GM10266 (cell line): ENCODE results near the gene IGFBP6.

Experiments used
- DNase-seq: peaks from one replicate; pipeline ENCODE4 v3.0.0; 2012; ENCODE audit errors: extremely low spot score
- TF ChIP-seq, protein P1 (sequence below): IDR thresholded peaks from 2 replicates; pipeline ENCODE4 v1.5.1; 2012; ENCODE audit warnings: mild to moderate bottlenecking, low read depth; ENCODE audit not compliant: control insufficient read depth, insufficient read depth; ENCODE audit errors: missing control alignments

The IGFBP6 gene

GRCh38 chr12:53056296-53056695 is 41.2 kb upstream of the IGFBP6 start:
- no peak for DNase-seq
- TF ChIP-seq, protein P1, sequence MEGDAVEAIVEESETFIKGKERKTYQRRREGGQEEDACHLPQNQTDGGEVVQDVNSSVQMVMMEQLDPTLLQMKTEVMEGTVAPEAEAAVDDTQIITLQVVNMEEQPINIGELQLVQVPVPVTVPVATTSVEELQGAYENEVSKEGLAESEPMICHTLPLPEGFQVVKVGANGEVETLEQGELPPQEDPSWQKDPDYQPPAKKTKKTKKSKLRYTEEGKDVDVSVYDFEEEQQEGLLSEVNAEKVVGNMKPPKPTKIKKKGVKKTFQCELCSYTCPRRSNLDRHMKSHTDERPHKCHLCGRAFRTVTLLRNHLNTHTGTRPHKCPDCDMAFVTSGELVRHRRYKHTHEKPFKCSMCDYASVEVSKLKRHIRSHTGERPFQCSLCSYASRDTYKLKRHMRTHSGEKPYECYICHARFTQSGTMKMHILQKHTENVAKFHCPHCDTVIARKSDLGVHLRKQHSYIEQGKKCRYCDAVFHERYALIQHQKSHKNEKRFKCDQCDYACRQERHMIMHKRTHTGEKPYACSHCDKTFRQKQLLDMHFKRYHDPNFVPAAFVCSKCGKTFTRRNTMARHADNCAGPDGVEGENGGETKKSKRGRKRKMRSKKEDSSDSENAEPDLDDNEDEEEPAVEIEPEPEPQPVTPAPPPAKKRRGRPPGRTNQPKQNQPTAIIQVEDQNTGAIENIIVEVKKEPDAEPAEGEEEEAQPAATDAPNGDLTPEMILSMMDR: no peak

- TF ChIP-seq, protein P1: no peak
- DNase-seq: no peak
These were observed 40.6 kb upstream of the IGFBP6 start for GRCh38 chr12:53056901-53057300.

GRCh38 chr12:53057816-53058500 is 39.5 kb upstream of the IGFBP6 start:
- TF ChIP-seq, protein P1: no peak

GRCh38 chr12:53058674-53059433 is 38.6 kb upstream of the IGFBP6 start:
- no peak for DNase-seq
- TF ChIP-seq, protein P1: no peak

More at GRCh38 chr12:53057816-53058500, 39.5 kb upstream of the IGFBP6 start:
- no peak for DNase-seq

DNA sequence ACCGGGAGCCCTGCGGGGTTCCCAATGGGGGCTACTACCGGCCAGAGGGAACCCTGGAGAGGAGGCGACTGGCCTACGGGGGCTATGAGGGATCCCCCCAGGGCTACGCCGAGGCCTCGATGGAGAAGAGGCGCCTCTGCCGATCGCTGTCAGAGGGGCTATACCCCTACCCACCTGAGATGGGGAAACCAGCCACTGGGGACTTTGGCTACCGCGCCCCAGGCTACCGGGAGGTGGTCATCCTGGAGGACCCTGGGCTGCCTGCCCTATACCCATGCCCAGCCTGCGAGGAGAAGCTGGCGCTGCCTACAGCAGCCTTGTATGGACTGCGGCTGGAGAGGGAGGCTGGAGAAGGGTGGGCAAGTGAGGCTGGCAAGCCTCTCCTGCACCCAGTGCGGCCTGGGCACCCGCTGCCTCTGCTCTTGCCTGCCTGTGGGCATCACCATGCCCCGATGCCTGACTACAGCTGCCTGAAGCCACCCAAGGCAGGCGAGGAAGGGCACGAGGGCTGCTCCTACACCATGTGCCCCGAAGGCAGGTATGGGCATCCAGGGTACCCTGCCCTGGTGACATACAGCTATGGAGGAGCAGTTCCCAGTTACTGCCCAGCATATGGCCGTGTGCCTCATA is 37.9 kb upstream of the IGFBP6 start:
- TF ChIP-seq, protein P1: no peak
- no peak for DNase-seq

- no peak for DNase-seq
- TF ChIP-seq, protein P1: no peak
These were observed 37.3 kb upstream of the IGFBP6 start for GRCh38 chr12:53060064-53060720.
